Thoracic aorta (tissue), 2 donors: Measurements from ENCODE around the gene PKM. TPM values are rescaled to one million over a fixed set of nuclear protein-coding genes. Genes with fewer than 3 reads are reported as not detected.
A peak's percentile ranks its signal among the peaks of the same experiment; 100 is the strongest.

Experiments used
- ATAC-seq: fragments of 150-250 bp; one replicate; pipeline ENCODE4 v1.8.0; 2017; ENCODE audit warnings: low read depth; ENCODE audit not compliant: insufficient number of reproducible peaks, low FRiP score
- DNase-seq: peaks from one replicate; pipeline ENCODE4 v3.0.0-alpha.2; 2020; ENCODE audit warnings: low spot score
- H3K27ac ChIP-seq, 2 donors: fragments of 200-600 bp; sonication (generic); 1 replicate in 1 of 2; 2 replicates in 1 of 2; pipeline ENCODE4 v1.5.1; 2016; ENCODE audit warnings: mild to moderate bottlenecking in 2 of 2, moderate library complexity in 2 of 2
- H3K27me3 ChIP-seq: fragments of 200-600 bp; sonication (generic); replicated peaks from 2 replicates; pipeline ENCODE4 v1.6.0; 2016; ENCODE audit warnings: mild to moderate bottlenecking; ENCODE audit not compliant: insufficient read depth
- H3K36me3 ChIP-seq: fragments of 200-600 bp; sonication (generic); one replicate; pipeline ENCODE4 v1.5.1; 2016
- H3K4me1 ChIP-seq, 2 donors: fragments of 200-600 bp; sonication (generic); 1 replicate in 1 of 2; 2 replicates in 1 of 2; pipeline versions ENCODE4 v1.5.1 to v1.6.0; 2016; ENCODE audit warnings: low read depth in 2 of 2, mild to moderate bottlenecking in 1 of 2; ENCODE audit not compliant: control insufficient read depth in 1 of 2
- H3K4me3 ChIP-seq: fragments of 200-600 bp; sonication (generic); 2 replicates; pipeline ENCODE4 v1.5.1; 2016; ENCODE audit warnings: mild to moderate bottlenecking
- H3K9me3 ChIP-seq: fragments of 200-600 bp; sonication (generic); 2 replicates; pipeline ENCODE4 v1.5.1; 2016
- CTCF ChIP-seq: fragments of 200-600 bp; sonication (generic); IDR thresholded peaks from one replicate; pipeline ENCODE4 v1.5.1; 2019; ENCODE audit warnings: antibody characterized with exemption
- total RNA-seq, 2 donors: library from RNA; depleted of rRNA; stranded (reverse); fragments of >200 nt; gene quantifications; one replicate each; pipeline versions ENCODE4 v1.1.0 to v1.2.3, GENCODE V29; 2016

PKM gene
- total RNA-seq, 2 donors from 2014 or later, result 515 to 544 TPM

- no peak overlapping the region for H3K27ac ChIP-seq
- DNase-seq, result no peak
- H3K4me1 ChIP-seq, result peaks cover 0 to 24% of the 10 kb centered on the region in 2 donors
Observed at GRCh38 chr15:72156928-72157327, 74.1 kb downstream of the PKM start.

DNA sequence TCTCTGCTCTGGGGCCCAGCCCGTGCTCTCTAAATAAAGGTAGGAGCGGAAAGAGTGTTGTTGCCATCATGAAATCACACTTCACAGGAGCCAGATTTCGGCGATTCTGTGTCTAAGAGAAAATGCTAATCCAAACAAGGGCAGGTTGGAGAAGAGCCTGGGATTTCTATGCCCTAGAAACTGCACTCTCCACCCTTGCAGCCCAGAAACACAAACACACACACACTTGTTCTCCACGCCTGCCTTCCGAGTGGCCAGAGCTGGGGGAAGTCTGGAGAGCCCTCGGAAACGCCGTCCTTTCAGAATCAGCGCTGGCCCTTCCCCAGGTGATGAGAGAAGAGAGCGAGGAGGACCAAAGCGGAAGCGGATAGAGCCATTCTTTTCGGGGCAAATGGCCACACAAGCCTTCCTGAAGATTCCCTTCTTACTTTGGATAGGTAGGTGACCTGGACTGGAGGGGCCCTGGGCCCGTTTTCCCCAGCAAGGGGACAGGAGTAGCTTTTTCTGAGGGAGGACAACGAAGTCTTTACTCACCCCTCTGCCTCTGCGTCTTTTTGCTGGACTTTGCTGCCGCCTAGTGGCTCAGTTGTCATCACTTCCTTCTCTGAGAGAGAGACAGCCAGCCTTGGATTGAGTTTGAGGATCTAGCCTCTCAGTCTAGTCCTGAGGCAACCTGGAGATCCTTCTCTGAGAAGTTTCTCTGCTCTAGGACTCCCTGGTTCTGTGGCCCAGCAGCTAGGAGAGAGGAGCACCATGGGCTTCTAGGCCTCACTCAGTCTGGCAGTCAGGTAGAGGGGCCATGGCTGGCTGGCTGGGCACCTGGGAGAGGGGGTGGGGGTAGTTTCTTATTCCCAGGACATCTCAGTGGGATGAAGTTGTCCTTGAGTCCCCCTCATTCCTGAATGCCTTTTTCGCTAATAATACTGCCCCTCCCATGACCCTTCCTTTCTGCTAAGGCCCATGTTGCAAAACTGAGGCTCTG lies 75.1 kb downstream of the PKM start:
- no peaks in the 10 kb centered on the region for H3K27me3 ChIP-seq
- H3K9me3 ChIP-seq, result no peaks in the 10 kb centered on the region
- TF ChIP-seq CTCF, result peak; percentile 79
- peaks cover 0 to 24% of the 10 kb centered on the region in 2 donors for H3K4me1 ChIP-seq
- DNase-seq (peak; percentile 48), ATAC-seq (peak; percentile 82)
- peak overlapping the region; percentile 73 for H3K4me3 ChIP-seq
- H3K27ac ChIP-seq, result peak overlapping the region; percentile 68 to 83
- H3K36me3 ChIP-seq, result no peaks in the 10 kb centered on the region

More at GRCh38 chr15:72156928-72157327, 74.1 kb downstream of the PKM start:
- Histone ChIP-seq H3K9me3 (no peaks in the 10 kb centered on the region), H3K36me3 (no peaks in the 10 kb centered on the region), H3K4me3 (no peak overlapping the region), H3K27me3 (no peaks in the 10 kb centered on the region)
- no peak for TF ChIP-seq CTCF
- ATAC-seq, result no peak

GRCh38 chr15:72155003-72155621 lies 75.9 kb downstream of the PKM start:
- no peaks in the 10 kb centered on the region for H3K36me3 ChIP-seq
- peak; percentile 71 for DNase-seq

GRCh38 chr15:72154316-72154715 lies 76.7 kb downstream of the PKM start:
- no peak for TF ChIP-seq CTCF
- H3K4me1 ChIP-seq, result peaks cover 0 to 24% of the 10 kb centered on the region in 2 donors
- no peak for DNase-seq
- no peaks in the 10 kb centered on the region for H3K27me3 ChIP-seq
- no peak for ATAC-seq
- H3K27ac ChIP-seq, result no peak overlapping the region
- H3K9me3 ChIP-seq, result no peaks in the 10 kb centered on the region
- H3K4me3 ChIP-seq, result no peak overlapping the region
- no peaks in the 10 kb centered on the region for H3K36me3 ChIP-seq

More at GRCh38 chr15:72155003-72155621, 75.9 kb downstream of the PKM start:
- Histone ChIP-seq H3K9me3 (no peaks in the 10 kb centered on the region), H3K27me3 (no peaks in the 10 kb centered on the region), H3K27ac (peak overlapping the region; percentile 68 to 83), H3K4me3 (peak overlapping the region; percentile 73), H3K4me1 (peaks cover 0 to 24% of the 10 kb centered on the region in 2 donors)
- no peak for TF ChIP-seq CTCF
- ATAC-seq, result peak; percentile 36
